ENCODE data around the gene HMG20B.

Gene HMG20B

GRCh38 chr19:3627351-3627723, 54.6 kb downstream of the HMG20B start:
- FAIRE-seq = no peak
- TF ChIP-seq CTCF (IDR thresholded peaks at IDR 0.05; ENCODE audit: insufficient read depth, missing control alignments) = no peak
- DNase-seq (ENCODE audit: insufficient read length, low spot score) = no peak
